Esophagus squamous epithelium (tissue), 4 donors: ENCODE measurements around the gene DUS1L.

Experiments used
- CTCF ChIP-seq, 6 experiments: fragments of 450-650 bp in 4 of 6; fragments of 200-600 bp in 2 of 6; sonication (generic) in 2 of 6; IDR thresholded peaks; one replicate each; pipeline ENCODE4 v1.5.1; 2016 to 2019; ENCODE audit warnings: antibody characterized with exemption in 6 of 6, mild to moderate bottlenecking in 4 of 6, moderate library complexity in 4 of 6
- POLR2A ChIP-seq, 4 donors: fragments of 450-650 bp; IDR thresholded peaks; one replicate each; pipeline ENCODE4 v1.6.1; 2017; ENCODE audit warnings: antibody characterized with exemption in 4 of 4, mild to moderate bottlenecking in 4 of 4, moderate library complexity in 3 of 4

- peak in 2 of 6 experiments; percentile 25 to 48 for TF ChIP-seq CTCF (IDR thresholded peaks at IDR 0.05)
- no peak for TF ChIP-seq POLR2A (IDR thresholded peaks at IDR 0.05)
These were observed 51.2 kb downstream of the DUS1L start for GRCh38 chr17:82014432-82014831.
